Stimulated activated naive CD4-positive, alpha-beta T cell treated with Interleukin-2 at 50 U/mL for 16 hours (primary cell): ENCODE measurements around the gene MEF2A.
"Not testable (repeated sequence)": the region's sequence is repeated elsewhere in the genome, so short reads cannot be mapped to it uniquely, and the experiment has no call there.

Experiments
- DNase-seq: peaks from one replicate; lab custom pipeline; 2025; lab: John Stamatoyannopoulos, UW

Gene MEF2A

GRCh38 chr15:99565299-99566156 is at the start of gene MEF2A:
TSS of gene MEF2A (plus strand) at chr15:99565984. CDS start at chr15:99633120, 67,136 bp downstream.
- peak; percentile 88 for DNase-seq

- DNase-seq: no peak
These were observed 47.6 kb upstream of the MEF2A start for GRCh38 chr15:99518191-99518590.

- DNase-seq: not testable (repeated sequence)
These were observed 46.4 kb upstream of the MEF2A start for GRCh38 chr15:99519366-99519765.

GRCh38 chr15:99522288-99522687 is 43.5 kb upstream of the MEF2A start:
- no peak for DNase-seq

- no peak for DNase-seq
These were observed 39.6 kb upstream of the MEF2A start for GRCh38 chr15:99526176-99526575.

- no peak for DNase-seq
These were observed 39.1 kb upstream of the MEF2A start for GRCh38 chr15:99526671-99527070.

- DNase-seq: no peak
These were observed 29.3 kb upstream of the MEF2A start for GRCh38 chr15:99536422-99537040.

GRCh38 chr15:99537344-99537743 is 28.4 kb upstream of the MEF2A start:
- no peak for DNase-seq

GRCh38 chr15:99538261-99538660 is 27.5 kb upstream of the MEF2A start:
- DNase-seq: no peak

GRCh38 chr15:99542828-99543227 is 23.0 kb upstream of the MEF2A start:
- no peak for DNase-seq

- DNase-seq: no peak
These were observed 20.2 kb upstream of the MEF2A start for GRCh38 chr15:99545605-99546004.

- DNase-seq: no peak
These were observed 19.2 kb upstream of the MEF2A start for GRCh38 chr15:99546441-99547100.

GRCh38 chr15:99547517-99547916 is 18.3 kb upstream of the MEF2A start:
- DNase-seq: no peak

GRCh38 chr15:99550077-99550476 is 15.7 kb upstream of the MEF2A start:
- peak; percentile 2 for DNase-seq

- DNase-seq: no peak
These were observed 13.7 kb upstream of the MEF2A start for GRCh38 chr15:99552111-99552510.

- DNase-seq: no peak
These were observed 10.8 kb upstream of the MEF2A start for GRCh38 chr15:99554880-99555488.

- no peak for DNase-seq
These were observed 9.8 kb upstream of the MEF2A start for GRCh38 chr15:99556011-99556410.

GRCh38 chr15:99556578-99556977 is 9.2 kb upstream of the MEF2A start:
- DNase-seq: no peak

GRCh38 chr15:99558084-99558483 is 7.7 kb upstream of the MEF2A start:
- no peak for DNase-seq

- no peak for DNase-seq
These were observed 7.2 kb upstream of the MEF2A start for GRCh38 chr15:99558571-99558970.

GRCh38 chr15:99561476-99562230 is 4.1 kb upstream of the MEF2A start:
- no peak for DNase-seq

GRCh38 chr15:99562238-99562637 is 3.5 kb upstream of the MEF2A start:
- DNase-seq: no peak
